Cardiac muscle cell (in vitro differentiated cells and primary cell): ENCODE results near the gene VEGFD. TPM values are rescaled to one million over a fixed set of nuclear protein-coding genes. Genes with fewer than 3 reads are reported as not detected.

ENCODE experiments used
- DNase-seq, 2 donors: peaks; one replicate each; pipeline versions ENCODE4 v3.0.0 to v3.0.0-alpha.2; 2010 to 2017; ENCODE audit warnings: low read depth in 1 of 2, low spot score in 1 of 2
- H3K27ac ChIP-seq: fragments of 200-600 bp; sonication (generic); 2 replicates; pipeline ENCODE4 v1.5.1; 2016
- H3K27me3 ChIP-seq: fragments of 200-600 bp; sonication (generic); 2 replicates; pipeline ENCODE4 v1.6.0; 2016; ENCODE audit warnings: control low read depth
- H3K36me3 ChIP-seq: fragments of 200-600 bp; sonication (generic); 2 replicates; pipeline ENCODE4 v1.5.1; 2016; ENCODE audit warnings: control low read depth
- H3K4me1 ChIP-seq: fragments of 200-600 bp; sonication (generic); 2 replicates; pipeline ENCODE4 v1.8.1; 2017; ENCODE audit warnings: low read depth, mild to moderate bottlenecking, mixed run types
- H3K4me3 ChIP-seq: fragments of 200-600 bp; sonication (generic); 2 replicates; pipeline ENCODE4 v1.5.1; 2016; ENCODE audit warnings: mild to moderate bottlenecking
- H3K9me3 ChIP-seq: fragments of 200-600 bp; sonication (generic); 2 replicates; pipeline ENCODE4 v1.5.1; 2017; ENCODE audit warnings: low read depth, mild to moderate bottlenecking, control low read depth
- polyA plus RNA-seq: library from polyadenylated mRNA; unstranded; fragments of >200 nt; fragmentation: Nextera tagmentation; extraction: Ambion mirVana; gene quantifications from 2 replicates; pipeline ENCODE4 v1.2.1, GENCODE V29; 2016
- total RNA-seq: library from RNA; depleted of rRNA; stranded (reverse); fragments of >200 nt; gene quantifications from 2 replicates; pipeline ENCODE4 v1.2.3, GENCODE V29; 2016
- TF ChIP-seq, protein P1 (sequence below): IDR thresholded peaks from 2 replicates; pipeline ENCODE4 v1.5.1; 2012; ENCODE audit warnings: low read depth, mild to moderate bottlenecking, low read length

The VEGFD gene
- total and polyA plus RNA-seq, 2 experiments from 2014 or later = 1.2 TPM; not detected in 1

- Histone ChIP-seq H3K4me3 (no peak overlapping the region), H3K4me1 (no peaks in the 10 kb centered on the region), H3K36me3 (no peaks in the 10 kb centered on the region), H3K27me3 (no peaks in the 10 kb centered on the region), H3K9me3 (no peaks in the 10 kb centered on the region), H3K27ac (no peak overlapping the region)
- TF ChIP-seq, protein P1, sequence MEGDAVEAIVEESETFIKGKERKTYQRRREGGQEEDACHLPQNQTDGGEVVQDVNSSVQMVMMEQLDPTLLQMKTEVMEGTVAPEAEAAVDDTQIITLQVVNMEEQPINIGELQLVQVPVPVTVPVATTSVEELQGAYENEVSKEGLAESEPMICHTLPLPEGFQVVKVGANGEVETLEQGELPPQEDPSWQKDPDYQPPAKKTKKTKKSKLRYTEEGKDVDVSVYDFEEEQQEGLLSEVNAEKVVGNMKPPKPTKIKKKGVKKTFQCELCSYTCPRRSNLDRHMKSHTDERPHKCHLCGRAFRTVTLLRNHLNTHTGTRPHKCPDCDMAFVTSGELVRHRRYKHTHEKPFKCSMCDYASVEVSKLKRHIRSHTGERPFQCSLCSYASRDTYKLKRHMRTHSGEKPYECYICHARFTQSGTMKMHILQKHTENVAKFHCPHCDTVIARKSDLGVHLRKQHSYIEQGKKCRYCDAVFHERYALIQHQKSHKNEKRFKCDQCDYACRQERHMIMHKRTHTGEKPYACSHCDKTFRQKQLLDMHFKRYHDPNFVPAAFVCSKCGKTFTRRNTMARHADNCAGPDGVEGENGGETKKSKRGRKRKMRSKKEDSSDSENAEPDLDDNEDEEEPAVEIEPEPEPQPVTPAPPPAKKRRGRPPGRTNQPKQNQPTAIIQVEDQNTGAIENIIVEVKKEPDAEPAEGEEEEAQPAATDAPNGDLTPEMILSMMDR = no peak
- DNase-seq = peak in 1 of 2 donors; percentile 38
Measured at GRCh38 chrX:15298201-15298600, 86.0 kb downstream of the VEGFD start.

Other genes starting within 250 kb of the VEGFD start
- gene ASB9, start 114.3 kb downstream of the VEGFD start, total RNA-seq = 0.54 TPM in 1 of 2 replicates, not detected in the other
- gene ASB9, start 114.3 kb downstream of the VEGFD start, polyA plus RNA-seq = 0.67 TPM in 1 of 2 replicates, not detected in the other
- 1.2 and 1.5 TPM in 2 replicates for gene ASB11, start 68.8 kb downstream of the VEGFD start, total RNA-seq
- gene ASB11, start 68.8 kb downstream of the VEGFD start, polyA plus RNA-seq = 0.66 and 1.7 TPM in 2 replicates
- gene PIGA, start 48.9 kb downstream of the VEGFD start, total RNA-seq = 8.3 and 12.3 TPM in 2 replicates
- gene PIGA, start 48.9 kb downstream of the VEGFD start, polyA plus RNA-seq = 6.6 and 6.7 TPM in 2 replicates
- 3.4 and 4.5 TPM in 2 replicates for gene PIR, start 108.9 kb upstream of the VEGFD start, total RNA-seq
- gene PIR, start 108.9 kb upstream of the VEGFD start, polyA plus RNA-seq = 5.3 and 5.9 TPM in 2 replicates
- gene BMX, start 116.4 kb upstream of the VEGFD start, total RNA-seq = not detected in 2 replicates
- 0.13 TPM in 1 of 2 replicates, not detected in the other for gene BMX, start 116.4 kb upstream of the VEGFD start, polyA plus RNA-seq
- gene ACE2, start 216.5 kb upstream of the VEGFD start, total RNA-seq = 0.74 and 1.4 TPM in 2 replicates
- 0.45 and 1.6 TPM in 2 replicates for gene ACE2, start 216.5 kb upstream of the VEGFD start, polyA plus RNA-seq